Endothelial cell of umbilical vein (primary cell): ENCODE data around the gene NRXN3. TPM values are rescaled to one million over a fixed set of nuclear protein-coding genes. Genes with fewer than 3 reads are reported as not detected.

ENCODE experiments used
- BruUV-seq: library from RNA; stranded (reverse); fragments of 400-500 nt; replicated peaks from 2 replicates; lab custom pipeline; 2021; lab: Mats Ljungman, UMichigan
- CTCF ChIA-PET: fragments of 300-600, 350-600 bp; sonication (Branson Sonifier 250); formaldehyde crosslinking; loops from one replicate; lab custom pipeline; 2021; ENCODE audit warnings: antibody characterized with exemption, inconsistent platforms; lab: Charles Lee
- POLR2A ChIA-PET: fragments of 300-600, 350-600 bp; sonication (Branson Sonifier 250); formaldehyde crosslinking; loops from one replicate; lab custom pipeline; 2021; ENCODE audit warnings: antibody characterized with exemption, inconsistent platforms; lab: Charles Lee
- DNase-seq: peaks from one replicate; pipeline ENCODE4 v3.0.0-alpha.2; 2011; ENCODE audit warnings: low read depth, low spot score
- FAIRE-seq: peaks from 2 replicates; lab custom pipeline; 2011; peaks lifted over from hg19 to GRCh38; lab: Jason Lieb, UNC
- H2AFZ ChIP-seq: 2 replicates; pipeline ENCODE4 v1.6.0; 2012; ENCODE audit warnings: low read depth, low read length, control low read depth, inconsistent platforms
- H3K27ac ChIP-seq: 2 replicates; pipeline ENCODE4 v1.5.1; 2011; ENCODE audit warnings: low read depth, mild to moderate bottlenecking, control low read depth, low read length, moderate library complexity; ENCODE audit not compliant: insufficient read depth
- H3K27me3 ChIP-seq, 2 experiments: 2 replicates each; pipeline versions ENCODE4 v1.6.0 to v1.6.1; 2011; ENCODE audit warnings: low read length in 2 of 2, mixed read lengths in 1 of 2; ENCODE audit not compliant: control insufficient read depth in 2 of 2, insufficient read depth in 2 of 2
- H3K36me3 ChIP-seq, 2 experiments: 2 replicates in 1 of 2; 3 replicates in 1 of 2; pipeline ENCODE4 v1.5.1; 2011; ENCODE audit warnings: low read length in 2 of 2, mild to moderate bottlenecking in 1 of 2, moderate library complexity in 1 of 2; ENCODE audit not compliant: control insufficient read depth in 2 of 2, insufficient read depth in 2 of 2; ENCODE audit errors: extremely low read depth in 1 of 2
- H3K4me1 ChIP-seq: 3 replicates; pipeline ENCODE4 v1.5.1; 2011; ENCODE audit warnings: mild to moderate bottlenecking, low read length; ENCODE audit not compliant: control insufficient read depth, insufficient read depth; ENCODE audit errors: extremely low read depth
- H3K4me2 ChIP-seq: 2 replicates; pipeline ENCODE4 v1.6.1; 2011; ENCODE audit warnings: low read length, control low read depth, mixed read lengths; ENCODE audit not compliant: insufficient read depth
- H3K4me3 ChIP-seq, 3 experiments: fragments of 200-600 bp in 1 of 3; sonication (generic), shearing (Covaris generic) in 1 of 3; replicated peaks in 1 of 3; 2 replicates each; pipeline ENCODE4 v1.5.1; 2011 to 2016; ENCODE audit warnings: control low read depth in 3 of 3, low read length in 3 of 3, mild to moderate bottlenecking in 2 of 3, inconsistent platforms in 1 of 3, low read depth in 1 of 3, moderate library complexity in 1 of 3; ENCODE audit not compliant: insufficient read depth in 1 of 3
- H3K79me2 ChIP-seq: 2 replicates; pipeline ENCODE4 v1.6.0; 2012; ENCODE audit warnings: low read length, inconsistent platforms; ENCODE audit not compliant: control insufficient read depth, insufficient read depth
- H3K9ac ChIP-seq: replicated peaks from 2 replicates; pipeline ENCODE3; 2011; ENCODE audit warnings: low read length, control low read depth; ENCODE audit not compliant: insufficient read depth; ENCODE audit errors: extremely low read depth
- H3K9me1 ChIP-seq: replicated peaks from 3 replicates; pipeline ENCODE4 v1.6.0; 2011; ENCODE audit warnings: mild to moderate bottlenecking, low read length; ENCODE audit not compliant: control insufficient read depth, insufficient read depth; ENCODE audit errors: extremely low read depth
- H3K9me3 ChIP-seq: replicated peaks from 2 replicates; pipeline ENCODE4 v1.5.1; 2012; ENCODE audit warnings: low read length, inconsistent platforms; ENCODE audit not compliant: control insufficient read depth, insufficient read depth
- H4K20me1 ChIP-seq: replicated peaks from 2 replicates; pipeline ENCODE3; 2011; ENCODE audit warnings: mild to moderate bottlenecking, low read length; ENCODE audit not compliant: control insufficient read depth, insufficient read depth; ENCODE audit errors: extremely low read depth
- EZH2 ChIP-seq: IDR thresholded peaks from 2 replicates; pipeline ENCODE4 v1.6.1; 2012; ENCODE audit warnings: borderline replicate concordance, low read depth, mild to moderate bottlenecking, moderate library complexity, low read length, inconsistent platforms; ENCODE audit not compliant: severe bottlenecking
- FOS ChIP-seq: IDR thresholded peaks from 2 replicates; pipeline ENCODE4 v1.6.1; 2011; ENCODE audit warnings: mild to moderate bottlenecking, low read length, moderate library complexity, borderline replicate concordance; ENCODE audit not compliant: insufficient read depth
- GATA2 ChIP-seq: IDR thresholded peaks from 2 replicates; pipeline ENCODE4 v1.7.0; 2011; ENCODE audit warnings: low read depth, mild to moderate bottlenecking, moderate library complexity, mixed read lengths, low read length; ENCODE audit not compliant: insufficient read length, insufficient read depth
- JUN ChIP-seq: IDR thresholded peaks from 2 replicates; pipeline ENCODE4 v1.6.1; 2011; ENCODE audit warnings: borderline replicate concordance, low read depth; ENCODE audit not compliant: insufficient read length, insufficient read depth
- MYC ChIP-seq: IDR thresholded peaks from one replicate; pipeline ENCODE4 v1.6.1; 2011; ENCODE audit warnings: mild to moderate bottlenecking, low read depth, low read length
- POLR2A ChIP-seq: IDR thresholded peaks from 2 replicates; pipeline ENCODE4 v1.6.1; 2012; ENCODE audit warnings: low read depth, mild to moderate bottlenecking, control low read depth, low read length
- POLR2AphosphoS5 ChIP-seq: IDR thresholded peaks from 2 replicates; pipeline ENCODE4 v1.6.1; 2012; ENCODE audit warnings: low read depth, mild to moderate bottlenecking, control low read depth, low read length, moderate library complexity; ENCODE audit not compliant: insufficient read depth
- dilution Hi-C: fragments of 300-500 bp; cut with MboI; formaldehyde crosslinking; loops from one replicate; pipeline ENCODE4 v1.15.0; 2019; ENCODE audit warnings: low sequenced_read_pairs; ENCODE audit not compliant: extremely low pct_ligation_motif_present
- intact Hi-C: fragments of 100-400 bp; cut with micrococcal nuclease; formaldehyde crosslinking; loops from one replicate; pipeline ENCODE4 v1.10.0; 2022
- polyA plus RNA-seq, 4 experiments: library from polyadenylated mRNA; depleted of rRNA in 3 of 4; stranded (reverse) in 3 of 4; unstranded in 1 of 4; fragments of >200 nt; gene quantifications; 2 replicates each; pipeline versions ENCODE4 v1.2.1 to v1.2.3, GENCODE V29; 2011 to 2012; ENCODE audit warnings: missing spikeins in 1 of 4
- total RNA-seq: library from RNA; stranded (reverse); gene quantifications from 2 replicates; pipeline ENCODE4 v1.2.3, GENCODE V29; 2021
- TF ChIP-seq, protein P1 (sequence below): IDR thresholded peaks from 2 replicates; pipeline ENCODE4 v1.6.1; 2011; ENCODE audit not compliant: insufficient read depth, insufficient read length
- TF ChIP-seq, protein P2 (sequence below), 2 donors: IDR thresholded peaks; 1 replicate in 1 of 2; 2 replicates in 1 of 2; pipeline ENCODE4 v1.5.1; 2011; ENCODE audit warnings: low read length in 2 of 2, mild to moderate bottlenecking in 2 of 2, moderate library complexity in 2 of 2, control low read depth in 1 of 2, inconsistent platforms in 1 of 2, low read depth in 1 of 2; ENCODE audit not compliant: insufficient read depth in 1 of 2; ENCODE audit errors: extremely low read depth in 1 of 2

Gene NRXN3
- total and polyA plus RNA-seq, 2 donors (not counting 3 experiments of a cell fraction or from before 2014, with no cell fraction given) = 0.72 to 4.2 TPM

DNA sequence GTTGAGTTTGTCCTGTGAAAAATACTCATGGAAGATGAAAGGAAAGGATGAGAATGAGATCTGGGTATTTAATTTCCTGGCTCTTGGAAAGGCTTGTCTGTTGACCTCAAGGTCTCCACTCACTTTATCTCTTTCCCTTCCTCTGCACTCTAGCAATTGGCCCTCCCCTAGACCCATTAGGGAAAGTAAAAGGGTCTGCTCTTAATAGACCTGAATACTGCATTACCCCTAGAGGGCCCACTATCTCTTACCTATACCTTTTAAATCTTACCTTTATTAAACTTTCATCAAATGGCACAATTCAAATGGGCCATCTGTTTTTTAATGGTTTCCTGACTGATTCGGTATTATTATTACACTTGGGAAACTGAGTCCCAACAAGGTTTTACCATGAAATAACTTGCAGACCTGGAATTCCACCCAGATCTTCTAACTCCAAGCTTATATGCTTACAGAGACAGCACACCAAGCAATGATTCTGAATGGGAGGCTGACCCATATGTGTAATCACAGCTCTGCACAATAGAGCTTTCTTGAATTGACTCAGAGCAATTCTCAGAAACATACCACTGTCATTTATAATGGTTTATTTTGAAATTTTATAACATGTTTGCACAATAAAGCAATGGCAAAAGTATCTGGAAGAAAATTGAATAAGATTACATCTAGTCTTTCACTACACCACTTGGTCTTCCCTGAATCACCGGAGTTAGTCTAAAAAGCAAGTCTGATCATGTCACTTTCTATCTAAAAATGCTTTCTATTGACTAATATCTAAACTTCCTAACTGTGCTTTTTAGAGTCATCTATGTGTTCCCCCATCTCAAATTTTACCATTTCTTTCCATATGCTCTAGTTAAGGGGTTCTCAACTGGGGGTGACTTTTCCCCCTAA, 618.5 kb downstream of the NRXN3 start:
- Histone ChIP-seq H3K4me3 (no peak overlapping the region), H2AFZ (no peak overlapping the region), H3K4me2 (no peak overlapping the region), H3K27ac (no peak overlapping the region), H3K9me3 (no peaks in the 10 kb centered on the region), H3K79me2 (no peaks in the 10 kb centered on the region), H3K4me1 (no peaks in the 10 kb centered on the region), H4K20me1 (no peaks in the 10 kb centered on the region), H3K27me3 (no peaks in the 10 kb centered on the region), H3K36me3 (no peaks in the 10 kb centered on the region), H3K9me1 (no peaks in the 10 kb centered on the region), H3K9ac (no peak overlapping the region)
- ChIA-PET CTCF (no interaction called here), POLR2A (no interaction called here)
- intact Hi-C loops (no loop called here), dilution Hi-C loops (no loop called here)
- TF ChIP-seq EZH2 = no peak
- TF ChIP-seq, protein P1, sequence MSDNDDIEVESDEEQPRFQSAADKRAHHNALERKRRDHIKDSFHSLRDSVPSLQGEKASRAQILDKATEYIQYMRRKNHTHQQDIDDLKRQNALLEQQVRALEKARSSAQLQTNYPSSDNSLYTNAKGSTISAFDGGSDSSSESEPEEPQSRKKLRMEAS = no peak
- TF ChIP-seq POLR2AphosphoS5 = no peak
- TF ChIP-seq FOS = no peak
- TF ChIP-seq MYC = no peak
- TF ChIP-seq GATA2 = no peak
- TF ChIP-seq POLR2A = no peak
- TF ChIP-seq, protein P2, sequence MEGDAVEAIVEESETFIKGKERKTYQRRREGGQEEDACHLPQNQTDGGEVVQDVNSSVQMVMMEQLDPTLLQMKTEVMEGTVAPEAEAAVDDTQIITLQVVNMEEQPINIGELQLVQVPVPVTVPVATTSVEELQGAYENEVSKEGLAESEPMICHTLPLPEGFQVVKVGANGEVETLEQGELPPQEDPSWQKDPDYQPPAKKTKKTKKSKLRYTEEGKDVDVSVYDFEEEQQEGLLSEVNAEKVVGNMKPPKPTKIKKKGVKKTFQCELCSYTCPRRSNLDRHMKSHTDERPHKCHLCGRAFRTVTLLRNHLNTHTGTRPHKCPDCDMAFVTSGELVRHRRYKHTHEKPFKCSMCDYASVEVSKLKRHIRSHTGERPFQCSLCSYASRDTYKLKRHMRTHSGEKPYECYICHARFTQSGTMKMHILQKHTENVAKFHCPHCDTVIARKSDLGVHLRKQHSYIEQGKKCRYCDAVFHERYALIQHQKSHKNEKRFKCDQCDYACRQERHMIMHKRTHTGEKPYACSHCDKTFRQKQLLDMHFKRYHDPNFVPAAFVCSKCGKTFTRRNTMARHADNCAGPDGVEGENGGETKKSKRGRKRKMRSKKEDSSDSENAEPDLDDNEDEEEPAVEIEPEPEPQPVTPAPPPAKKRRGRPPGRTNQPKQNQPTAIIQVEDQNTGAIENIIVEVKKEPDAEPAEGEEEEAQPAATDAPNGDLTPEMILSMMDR (IDR thresholded peaks at IDR 0.05; ENCODE audit: extremely low read depth in 1 of 2, insufficient read depth in 1 of 2, low read depth in 1 of 2, low read length in 2 of 2) = no peak
- TF ChIP-seq JUN = no peak
- no peak for FAIRE-seq
- no peak for DNase-seq
- BruUV-seq = no TSS peak
